Ishikawa (cell line): ENCODE data around the gene ADGRF4.

ENCODE experiments used
- CREB1 ChIP-seq: IDR thresholded peaks from 2 replicates; pipeline ENCODE4 v1.6.1; 2012; ENCODE audit warnings: low read depth
- MAX ChIP-seq: IDR thresholded peaks from 2 replicates; pipeline ENCODE4 v1.6.1; 2012
- NFIC ChIP-seq: IDR thresholded peaks from 2 replicates; pipeline ENCODE4 v1.6.1; 2012
- RAD21 ChIP-seq: IDR thresholded peaks from 2 replicates; pipeline ENCODE4 v1.6.1; 2012; ENCODE audit warnings: low read depth
- REST ChIP-seq: IDR thresholded peaks from 2 replicates; pipeline ENCODE4 v1.6.1; 2012; ENCODE audit warnings: low read depth, mild to moderate bottlenecking
- USF1 ChIP-seq: IDR thresholded peaks from 2 replicates; pipeline ENCODE4 v1.6.1; 2012
- YY1 ChIP-seq: IDR thresholded peaks from 2 replicates; pipeline ENCODE4 v1.6.1; 2012; ENCODE audit warnings: low read depth

GRCh38 chr6:47734831-47735481 lies 36.6 kb downstream of the ADGRF4 start:
- no peak for TF ChIP-seq REST
- no peak for TF ChIP-seq NFIC
- no peak for TF ChIP-seq USF1
- TF ChIP-seq MAX: no peak
- TF ChIP-seq CREB1: no peak
- no peak for TF ChIP-seq YY1
- no peak for TF ChIP-seq RAD21
